D721Med (cell line): Measurements from ENCODE around the gene CLEC2D.

Experiments used
- DNase-seq: peaks from one replicate; pipeline ENCODE4 v3.0.0; 2011; ENCODE audit warnings: low spot score; ENCODE audit not compliant: insufficient read length
- FAIRE-seq: peaks from 2 replicates; lab custom pipeline; 2011; peaks lifted over from hg19 to GRCh38; lab: Jason Lieb, UNC
- TF ChIP-seq, protein P1 (sequence below): IDR thresholded peaks from 2 replicates; pipeline ENCODE4 v1.5.1; 2012; ENCODE audit warnings: mild to moderate bottlenecking, control low read depth; ENCODE audit not compliant: insufficient read depth; ENCODE audit errors: missing control alignments

CLEC2D gene

DNA sequence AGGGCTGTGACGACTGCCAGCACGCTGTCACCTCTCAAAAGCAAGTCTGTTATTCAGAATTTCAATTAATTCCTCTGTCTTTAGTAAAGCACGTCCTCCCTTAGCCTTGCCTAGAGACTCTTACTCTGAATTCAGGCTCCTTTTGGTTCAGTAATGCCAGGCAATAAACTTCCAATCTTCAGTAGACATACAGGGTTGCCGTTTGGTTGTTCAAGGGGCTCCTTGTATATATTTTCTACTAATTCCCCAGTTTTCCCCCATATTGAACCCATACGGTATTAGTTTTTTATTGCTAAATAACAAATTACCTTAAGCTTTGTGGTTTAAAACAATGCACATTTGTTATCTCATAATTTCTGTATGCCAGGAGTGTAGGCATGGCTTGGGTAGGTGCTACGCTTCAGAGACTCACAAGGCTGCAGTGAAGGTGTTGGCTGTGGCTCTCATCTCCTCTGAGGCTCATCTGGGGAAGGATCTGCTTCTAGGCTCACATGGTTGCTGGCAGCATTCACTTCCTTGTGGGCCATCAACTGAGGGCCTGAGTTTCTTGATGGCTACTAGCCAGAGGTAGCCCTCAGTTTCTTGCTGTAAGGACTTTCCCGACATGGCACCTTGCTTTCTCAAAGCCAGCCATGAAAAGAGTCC lies 70.7 kb downstream of the CLEC2D start:
- TF ChIP-seq, protein P1, sequence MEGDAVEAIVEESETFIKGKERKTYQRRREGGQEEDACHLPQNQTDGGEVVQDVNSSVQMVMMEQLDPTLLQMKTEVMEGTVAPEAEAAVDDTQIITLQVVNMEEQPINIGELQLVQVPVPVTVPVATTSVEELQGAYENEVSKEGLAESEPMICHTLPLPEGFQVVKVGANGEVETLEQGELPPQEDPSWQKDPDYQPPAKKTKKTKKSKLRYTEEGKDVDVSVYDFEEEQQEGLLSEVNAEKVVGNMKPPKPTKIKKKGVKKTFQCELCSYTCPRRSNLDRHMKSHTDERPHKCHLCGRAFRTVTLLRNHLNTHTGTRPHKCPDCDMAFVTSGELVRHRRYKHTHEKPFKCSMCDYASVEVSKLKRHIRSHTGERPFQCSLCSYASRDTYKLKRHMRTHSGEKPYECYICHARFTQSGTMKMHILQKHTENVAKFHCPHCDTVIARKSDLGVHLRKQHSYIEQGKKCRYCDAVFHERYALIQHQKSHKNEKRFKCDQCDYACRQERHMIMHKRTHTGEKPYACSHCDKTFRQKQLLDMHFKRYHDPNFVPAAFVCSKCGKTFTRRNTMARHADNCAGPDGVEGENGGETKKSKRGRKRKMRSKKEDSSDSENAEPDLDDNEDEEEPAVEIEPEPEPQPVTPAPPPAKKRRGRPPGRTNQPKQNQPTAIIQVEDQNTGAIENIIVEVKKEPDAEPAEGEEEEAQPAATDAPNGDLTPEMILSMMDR: no peak
- FAIRE-seq (no peak), DNase-seq (no peak)

DNA sequence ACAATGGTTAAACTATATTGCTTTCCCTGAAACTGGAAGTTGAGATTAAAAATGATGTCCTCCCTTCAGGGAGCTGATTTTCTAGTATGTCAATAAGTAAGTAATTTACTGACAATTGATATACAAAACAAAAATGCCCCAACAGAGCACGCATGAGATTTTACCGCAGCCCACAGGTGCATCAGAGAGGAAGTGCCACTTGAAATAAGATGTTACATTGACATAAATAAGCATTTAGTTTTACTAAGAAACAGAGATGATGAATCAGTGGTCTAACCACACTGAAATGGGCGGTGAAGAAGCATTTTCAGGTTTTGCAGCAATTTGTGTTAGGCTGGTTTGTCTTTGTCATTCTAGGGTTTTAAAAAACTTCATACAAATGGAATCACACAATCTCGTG lies 72.2 kb downstream of the CLEC2D start:
- TF ChIP-seq, protein P1: no peak
- DNase-seq: no peak
- FAIRE-seq: no peak

DNA sequence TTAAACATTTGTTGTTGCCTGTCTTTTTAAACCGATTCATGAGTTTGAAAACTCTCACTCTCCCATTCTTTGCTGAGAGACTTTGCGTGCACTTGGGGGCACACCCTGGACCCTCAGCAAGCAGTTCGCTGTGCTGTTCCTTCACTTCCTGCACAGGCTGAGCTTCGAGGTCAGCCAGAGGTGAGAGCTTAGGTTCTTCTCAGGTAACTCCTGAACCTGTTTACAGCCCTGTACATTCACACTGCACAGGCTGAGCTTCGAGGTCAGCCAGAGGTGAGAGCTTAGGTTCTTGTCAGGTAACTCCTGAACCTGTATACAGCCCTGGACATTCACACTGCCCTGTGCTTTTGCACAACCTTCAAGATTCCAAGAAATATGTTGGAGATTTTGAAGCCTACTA lies 73.1 kb downstream of the CLEC2D start:
- TF ChIP-seq, protein P1: no peak
- DNase-seq: no peak
- FAIRE-seq: no peak

GRCh38 chr12:9745199-9745598 lies 75.7 kb downstream of the CLEC2D start:
- DNase-seq (no peak), FAIRE-seq (no peak)
- TF ChIP-seq, protein P1: no peak
